Pons (tissue), 1 donor: ENCODE data around the gene SMARCD3.

Source experiments
- DNase-seq: peaks from one replicate; pipeline ENCODE4 v3.0.0-alpha.2; 2016; ENCODE audit warnings: low spot score

SMARCD3 gene

GRCh38 chr7:151208253-151208862 lies 40.1 kb downstream of the SMARCD3 start:
- no peak for DNase-seq

- no peak for DNase-seq
Measured at GRCh38 chr7:151207804-151208203, 40.7 kb downstream of the SMARCD3 start.

GRCh38 chr7:151207315-151207714 lies 41.2 kb downstream of the SMARCD3 start:
- DNase-seq: no peak

- no peak for DNase-seq
Measured at GRCh38 chr7:151206914-151207313, 41.6 kb downstream of the SMARCD3 start.

GRCh38 chr7:151205730-151206129 lies 42.8 kb downstream of the SMARCD3 start:
- DNase-seq: no peak

- DNase-seq: no peak
Measured at GRCh38 chr7:151204383-151205032, 44.0 kb downstream of the SMARCD3 start.

- no peak for DNase-seq
Measured at GRCh38 chr7:151202836-151203235, 45.7 kb downstream of the SMARCD3 start.

GRCh38 chr7:151201751-151202150 lies 46.7 kb downstream of the SMARCD3 start:
- no peak for DNase-seq

GRCh38 chr7:151201344-151201743 lies 47.1 kb downstream of the SMARCD3 start:
- DNase-seq: no peak

GRCh38 chr7:151198945-151199848 lies 49.3 kb downstream of the SMARCD3 start:
- no peak for DNase-seq

- DNase-seq: no peak
Measured at GRCh38 chr7:151197932-151198331, 50.6 kb downstream of the SMARCD3 start.

- no peak for DNase-seq
Measured at GRCh38 chr7:151195616-151196450, 52.7 kb downstream of the SMARCD3 start.

- no peak for DNase-seq
Measured at GRCh38 chr7:151194188-151194587, 54.3 kb downstream of the SMARCD3 start.

GRCh38 chr7:151193203-151193978 lies 55.1 kb downstream of the SMARCD3 start:
- no peak for DNase-seq

- DNase-seq: no peak
Measured at GRCh38 chr7:151192002-151192539, 56.4 kb downstream of the SMARCD3 start.

- no peak for DNase-seq
Measured at GRCh38 chr7:151191544-151191943, 57.0 kb downstream of the SMARCD3 start.

GRCh38 chr7:151189038-151189437 lies 59.5 kb downstream of the SMARCD3 start:
- no peak for DNase-seq
